GM12878 (cell line): ENCODE measurements around the gene PRR29. TPM values are rescaled to one million over a fixed set of nuclear protein-coding genes. Genes with fewer than 3 reads are reported as not detected.

Experiments used
- ATAC-seq: fragments of 200-7000 bp; cut with Tn5 transposase; 3 replicates; pipeline ENCODE4 v1.9.1; 2020; ENCODE audit warnings: mild to moderate bottlenecking, moderate library complexity
- BruUV-seq: library from RNA; stranded (reverse); fragments of 400-500 nt; replicated peaks from 2 replicates; lab custom pipeline; 2021; lab: Mats Ljungman, UMichigan
- CTCF ChIA-PET: fragments of 300-600 bp; sonication (Branson Sonifier 250); formaldehyde crosslinking; extraction: SDS; loops from one replicate; lab custom pipeline; 2021; ENCODE audit warnings: inconsistent platforms; lab: Yijun Ruan, JAX
- POLR2A ChIA-PET: fragments of 350-600 bp; formaldehyde crosslinking; extraction: SDS; loops from one replicate; lab custom pipeline; 2021; ENCODE audit warnings: inconsistent platforms; lab: Charles Lee
- RAD21 ChIA-PET: fragments of 300-600 bp; sonication (Branson Sonifier 250); formaldehyde crosslinking; loops from one replicate; lab custom pipeline; 2023; ENCODE audit warnings: antibody characterized with exemption; ENCODE audit not compliant: unreplicated experiment; lab: Charles Lee
- SMC1A ChIA-PET: fragments of 300-600 bp; sonication (Branson Sonifier 250); formaldehyde crosslinking; loops from one replicate; lab custom pipeline; 2023; ENCODE audit not compliant: unreplicated experiment, uncharacterized antibody; lab: Charles Lee
- DNase-seq: peaks from one replicate; pipeline ENCODE4 v3.0.0-alpha.2; 2011; ENCODE audit warnings: low read depth, low spot score
- FAIRE-seq: peaks from 3 replicates; lab custom pipeline; 2011; peaks lifted over from hg19 to GRCh38; lab: Jason Lieb, UNC
- H2AFZ ChIP-seq: 2 replicates; pipeline ENCODE4 v1.6.0; 2011; ENCODE audit warnings: low read depth, low read length, control low read depth; ENCODE audit not compliant: control insufficient read depth
- H3K27ac ChIP-seq: 2 replicates; pipeline ENCODE4 v1.5.1; 2011; ENCODE audit warnings: control low read depth; ENCODE audit not compliant: control insufficient read depth, insufficient read depth
- H3K27me3 ChIP-seq, 2 experiments: replicated peaks in 1 of 2; 2 replicates each; pipeline versions ENCODE4 v1.6.0 to v1.6.1; 2011; ENCODE audit warnings: low read length in 1 of 2; ENCODE audit not compliant: control insufficient read depth in 2 of 2, insufficient read depth in 2 of 2
- H3K36me3 ChIP-seq, 2 experiments: 2 replicates each; pipeline ENCODE4 v1.5.1; 2011; ENCODE audit warnings: low read length in 1 of 2; ENCODE audit not compliant: control insufficient read depth in 2 of 2, insufficient read depth in 2 of 2
- H3K4me1 ChIP-seq: 2 replicates; pipeline ENCODE4 v1.6.1; 2011; ENCODE audit warnings: mild to moderate bottlenecking, low read length, moderate library complexity, mixed read lengths; ENCODE audit not compliant: control insufficient read depth, insufficient read depth
- H3K4me2 ChIP-seq: 2 replicates; pipeline ENCODE4 v1.6.0; 2011; ENCODE audit warnings: control low read depth; ENCODE audit not compliant: control insufficient read depth, insufficient read depth
- H3K4me3 ChIP-seq: fragments of 200-600 bp; sonication (generic); 2 replicates; pipeline ENCODE4 v1.5.1; 2016
- H3K79me2 ChIP-seq: 2 replicates; pipeline ENCODE4 v1.6.0; 2011; ENCODE audit warnings: low read length; ENCODE audit not compliant: control insufficient read depth, insufficient read depth
- H3K9ac ChIP-seq: 2 replicates; pipeline ENCODE4 v1.8.0; 2011; ENCODE audit warnings: low read length, control low read depth, mixed read lengths; ENCODE audit not compliant: control insufficient read depth, insufficient read depth
- H3K9me3 ChIP-seq: replicated peaks from 3 replicates; pipeline ENCODE4 v1.5.1; 2011; ENCODE audit warnings: mild to moderate bottlenecking, low read length; ENCODE audit not compliant: control insufficient read depth, insufficient read depth
- H4K20me1 ChIP-seq: 2 replicates; pipeline ENCODE4 v1.6.0; 2011; ENCODE audit not compliant: control insufficient read depth, insufficient read depth
- ATF7 ChIP-seq: fragments of 450-650 bp; IDR thresholded peaks from 2 replicates; pipeline ENCODE4 v1.6.1; 2016; ENCODE audit warnings: low read depth, mild to moderate bottlenecking
- BACH1 ChIP-seq: fragments of 450-650 bp; IDR thresholded peaks from 2 replicates; pipeline ENCODE4 v1.6.1; 2017; ENCODE audit warnings: mild to moderate bottlenecking, borderline replicate concordance
- BCL3 ChIP-seq: IDR thresholded peaks from 2 replicates; pipeline ENCODE4 v1.6.1; 2011; ENCODE audit warnings: borderline replicate concordance, low read depth, mild to moderate bottlenecking, moderate library complexity, low read length; ENCODE audit not compliant: insufficient read depth, poor library complexity, severe bottlenecking
- EED ChIP-seq: sonication (generic); IDR thresholded peaks from 2 replicates; pipeline ENCODE4 v1.6.1; 2016; ENCODE audit warnings: antibody characterized with exemption, low read depth
- ESRRA ChIP-seq: IDR thresholded peaks from 2 replicates; pipeline ENCODE4 v1.6.1; 2012; ENCODE audit warnings: mild to moderate bottlenecking, low read length, improper control_type of control experiment
- GATAD2B ChIP-seq: fragments of 450-650 bp; conservative IDR thresholded peaks from 2 replicates; pipeline ENCODE4 v1.6.1; 2017; ENCODE audit warnings: low read depth, mild to moderate bottlenecking, moderate library complexity
- HCFC1 ChIP-seq: fragments of 150-350 bp; IDR thresholded peaks from 2 replicates; pipeline ENCODE4 v1.6.1; 2014; ENCODE audit warnings: low read length
- HDGF ChIP-seq: fragments of 450-650 bp; IDR thresholded peaks from 2 replicates; pipeline ENCODE4 v1.6.1; 2016; ENCODE audit warnings: antibody characterized with exemption
- IRF4 ChIP-seq: IDR thresholded peaks from 2 replicates; pipeline ENCODE4 v1.6.1; 2011; ENCODE audit warnings: low read depth, low read length
- MXI1 ChIP-seq: fragments of 150-350 bp; IDR thresholded peaks from 2 replicates; pipeline ENCODE4 v1.6.1; 2011; ENCODE audit warnings: low read depth, mild to moderate bottlenecking, inconsistent platforms, low read length, improper control_type of control experiment
- MYC ChIP-seq: IDR thresholded peaks from 2 replicates; pipeline ENCODE4 v1.6.1; 2011; ENCODE audit warnings: mild to moderate bottlenecking, low read length, moderate library complexity, inconsistent platforms; ENCODE audit not compliant: insufficient read depth, insufficient replicate concordance, insufficient read length, severe bottlenecking
- RAD51 ChIP-seq: fragments of 450-650 bp; IDR thresholded peaks from 2 replicates; pipeline ENCODE4 v1.6.1; 2016; ENCODE audit warnings: moderate library complexity, mild to moderate bottlenecking, inconsistent platforms
- RB1 ChIP-seq: fragments of 450-650 bp; formaldehyde crosslinking; IDR thresholded peaks from 2 replicates; pipeline ENCODE4 v1.6.1; 2017; ENCODE audit warnings: mild to moderate bottlenecking, borderline replicate concordance
- SIX5 ChIP-seq: IDR thresholded peaks from 2 replicates; pipeline ENCODE4 v1.6.1; 2011; ENCODE audit warnings: mild to moderate bottlenecking, low read depth, low read length, moderate library complexity; ENCODE audit not compliant: severe bottlenecking
- SUPT20H ChIP-seq: IDR thresholded peaks from 2 replicates; pipeline ENCODE4 v1.6.1; 2011; ENCODE audit warnings: low read depth, mild to moderate bottlenecking, low read length, moderate library complexity, borderline replicate concordance; ENCODE audit not compliant: control insufficient read depth
- TARDBP ChIP-seq: IDR thresholded peaks from 2 replicates; pipeline ENCODE4 v1.6.1; 2016; ENCODE audit warnings: borderline replicate concordance
- TCF7 ChIP-seq: IDR thresholded peaks from 2 replicates; pipeline ENCODE4 v1.6.1; 2014; ENCODE audit warnings: antibody characterized with exemption, borderline replicate concordance
- USF2 ChIP-seq: IDR thresholded peaks from 2 replicates; pipeline ENCODE4 v1.6.1; 2011; ENCODE audit warnings: low read depth, low read length, improper control_type of control experiment, borderline replicate concordance
- ZBTB11 ChIP-seq: fragments of 450-650 bp; formaldehyde crosslinking; IDR thresholded peaks from 2 replicates; pipeline ENCODE4 v1.5.0; 2022; ENCODE audit warnings: mild to moderate bottlenecking, missing genetic modification characterization
- ZNF24 ChIP-seq: fragments of 450-650 bp; IDR thresholded peaks from 2 replicates; pipeline ENCODE4 v1.6.1; 2017; ENCODE audit warnings: antibody characterized with exemption, mild to moderate bottlenecking
- WGBS: methylation state at CpG from one replicate; pipeline ENCODE4 v1.1.6; 2016; ENCODE audit warnings: low lambda C conversion rate; ENCODE audit not compliant: insufficient replicate concordance, insufficient coverage; ENCODE audit errors: missing lambda C conversion rate; 5-methylcytosine and 5-hydroxymethylcytosine counted together
- in situ Hi-C: fragments of 300-500 bp; cut with MboI; formaldehyde crosslinking; loops from 9 replicates; pipeline ENCODE4 v1.14.3; 2018; ENCODE audit warnings: mixed read lengths
- intact Hi-C: fragments of 100-400 bp; cut with micrococcal nuclease; formaldehyde crosslinking; loops from one replicate; pipeline ENCODE4 v1.14.2; 2022; ENCODE audit not compliant: unreplicated experiment
- polyA plus RNA-seq, 11 experiments: library from polyadenylated mRNA; depleted of rRNA in 4 of 11; unstranded in 6 of 11; stranded (reverse) in 5 of 11; fragments of >200 nt; fragmentation: Nextera tagmentation in 4 of 11; fragmentation: Illumina TruSeq in 1 of 11; extraction: Ambion mirVana in 4 of 11; extraction: Trizol in 1 of 11; gene quantifications; 1 replicate in 1 of 11; 2 replicates in 10 of 11; pipeline versions ENCODE4 v1.2.1 to v1.2.3, GENCODE V29; 2011 to 2016; ENCODE audit warnings: inconsistent platforms in 2 of 11, missing spikeins in 2 of 11, low read depth in 1 of 11
- total RNA-seq, 4 experiments: library from RNA; depleted of rRNA in 3 of 4; stranded (reverse); fragments of >200 nt in 3 of 4; fragmentation: Illumina TruSeq in 1 of 4; extraction: Trizol in 1 of 4; gene quantifications; 2 replicates each; pipeline versions ENCODE4 v1.2.1 to v1.2.3, GENCODE V29; 2013 to 2021

The PRR29 gene
- total and polyA plus RNA-seq, 10 of the 15 experiments (the other 5 are each of a cell fraction or from before 2014, with no cell fraction given) = 0.01 to 2.4 (median 0.18) TPM; not detected in 3

- H3K27me3 ChIP-seq = peaks cover 3 to 7% of the 10 kb centered on the region in 2 experiments
- intact Hi-C loops = no loop called here
- BruUV-seq = no TSS peak
- RAD21 ChIA-PET = interaction anchor here (0.9 to 1.4 kb wide), 5 partner anchors 26 to 140 kb away, joined by 3 to 5 read pairs (median 4); partner anchors contain the start of gene GH1
- in situ Hi-C loops = no loop called here
- no peaks in the 10 kb centered on the region for H3K36me3 ChIP-seq
- H3K4me3 ChIP-seq = no peak overlapping the region
- no peak overlapping the region for H3K9ac ChIP-seq
- POLR2A ChIA-PET = no interaction called here
- no peak for DNase-seq
- peaks cover 4% of the 10 kb centered on the region for H3K4me1 ChIP-seq
- no peaks in the 10 kb centered on the region for H3K79me2 ChIP-seq
- 18% methylated on average over 3 of the region's 3 CpGs for WGBS
- SMC1A ChIA-PET = interaction anchor here (0.7 to 1.9 kb wide), 10 partner anchors 12 to 155 kb away, joined by 3 to 11 read pairs (median 5); partner anchors contain the start of genes GH1 and ICAM2
- H3K4me2 ChIP-seq = no peak overlapping the region
- no peak overlapping the region for H2AFZ ChIP-seq
- no peak for TF ChIP-seq IRF4
- TF ChIP-seq HCFC1 = no peak
- TF ChIP-seq TARDBP = no peak
- TF ChIP-seq MXI1 = no peak
- TF ChIP-seq HDGF = no peak
- TF ChIP-seq GATAD2B = no peak
- TF ChIP-seq RB1 = no peak
- no peak for TF ChIP-seq SIX5
- TF ChIP-seq ZNF24 = no peak
- no peak for TF ChIP-seq ESRRA
- TF ChIP-seq MYC = no peak
- TF ChIP-seq ATF7 = no peak
- TF ChIP-seq USF2 = no peak
- no peak for TF ChIP-seq EED
- no peak for TF ChIP-seq TCF7
- no peak for TF ChIP-seq ZBTB11
- no peak for TF ChIP-seq BCL3
- TF ChIP-seq SUPT20H = no peak
- no peak for TF ChIP-seq RAD51
- no peak for TF ChIP-seq BACH1
- no peak overlapping the region for H3K27ac ChIP-seq
- no peak for ATAC-seq
- no peak for FAIRE-seq
- H3K9me3 ChIP-seq = no peaks in the 10 kb centered on the region
- no peaks in the 10 kb centered on the region for H4K20me1 ChIP-seq
- CTCF ChIA-PET = interaction anchor here (0.9 to 3.0 kb wide), 12 partner anchors 8 to 140 kb away, joined by 3 to 14 read pairs (median 4); partner anchors contain the start of gene GH1
Observed at GRCh38 chr17:63993368-63993985, 4.7 kb upstream of the PRR29 start.
